Breast epithelium (tissue), 4 donors: ENCODE data around the gene SORL1. TPM values are rescaled to one million over a fixed set of nuclear protein-coding genes. Genes with fewer than 3 reads are reported as not detected.

Source experiments
- DNase-seq, 2 donors: peaks; one replicate each; pipeline ENCODE4 v3.0.0-alpha.2; 2019; ENCODE audit warnings: low spot score in 2 of 2
- H3K27ac ChIP-seq, 2 donors: fragments of 200-600 bp; sonication (generic) in 1 of 2; one replicate each; pipeline ENCODE4 v1.5.1; 2016 to 2019; ENCODE audit warnings: mild to moderate bottlenecking in 1 of 2
- H3K27me3 ChIP-seq, 2 donors: fragments of 200-600 bp; sonication (generic) in 1 of 2; one replicate each; pipeline versions ENCODE4 v1.5.1 to v1.6.0; 2017 to 2019; ENCODE audit warnings: control low read depth in 1 of 2, mild to moderate bottlenecking in 1 of 2
- H3K36me3 ChIP-seq: fragments of 200-600 bp; one replicate; pipeline ENCODE4 v1.5.1; 2019
- H3K4me1 ChIP-seq, 2 donors: fragments of 200-600 bp; sonication (generic); one replicate each; pipeline ENCODE4 v1.5.1; 2016 to 2019; ENCODE audit warnings: control low read depth in 1 of 2
- H3K4me3 ChIP-seq, 3 donors: fragments of 200-600 bp; sonication (generic); 1 replicate in 2 of 3; 2 replicates in 1 of 3; pipeline ENCODE4 v1.5.1; 2016 to 2019; ENCODE audit warnings: mild to moderate bottlenecking in 3 of 3, moderate library complexity in 2 of 3
- H3K9me3 ChIP-seq, 2 donors: fragments of 200-600 bp; sonication (generic) in 1 of 2; one replicate each; pipeline ENCODE4 v1.5.1; 2016 to 2019; ENCODE audit warnings: control low read depth in 1 of 2
- POLR2A ChIP-seq: fragments of 450-650 bp; IDR thresholded peaks from one replicate; pipeline ENCODE4 v1.6.1; 2016; ENCODE audit warnings: antibody characterized with exemption, mild to moderate bottlenecking, moderate library complexity
- POLR2AphosphoS5 ChIP-seq, 3 donors: sonication (generic); formaldehyde crosslinking; IDR thresholded peaks; one replicate each; pipeline ENCODE4 v1.6.1; 2017; ENCODE audit warnings: antibody characterized with exemption in 3 of 3
- intact Hi-C: fragments of 100-400 bp; cut with DNase I; formaldehyde crosslinking; loops from one replicate; pipeline ENCODE4 v1.15.1; 2023; ENCODE audit warnings: low total_unique reads
- total RNA-seq, 3 donors: library from RNA; depleted of rRNA; stranded (reverse); fragments of >200 nt; gene quantifications; one replicate each; pipeline ENCODE4 v1.1.0, GENCODE V29; 2016
- TF ChIP-seq, protein P1 (sequence below), 3 donors: fragments of 450-650 bp; IDR thresholded peaks; one replicate each; pipeline ENCODE4 v1.5.1; 2016 to 2017; ENCODE audit warnings: antibody characterized with exemption in 3 of 3, mild to moderate bottlenecking in 3 of 3, moderate library complexity in 3 of 3

SORL1 gene
- total RNA-seq, 3 donors from 2014 or later: 3.5 to 64.0 (median 50.8) TPM

DNA sequence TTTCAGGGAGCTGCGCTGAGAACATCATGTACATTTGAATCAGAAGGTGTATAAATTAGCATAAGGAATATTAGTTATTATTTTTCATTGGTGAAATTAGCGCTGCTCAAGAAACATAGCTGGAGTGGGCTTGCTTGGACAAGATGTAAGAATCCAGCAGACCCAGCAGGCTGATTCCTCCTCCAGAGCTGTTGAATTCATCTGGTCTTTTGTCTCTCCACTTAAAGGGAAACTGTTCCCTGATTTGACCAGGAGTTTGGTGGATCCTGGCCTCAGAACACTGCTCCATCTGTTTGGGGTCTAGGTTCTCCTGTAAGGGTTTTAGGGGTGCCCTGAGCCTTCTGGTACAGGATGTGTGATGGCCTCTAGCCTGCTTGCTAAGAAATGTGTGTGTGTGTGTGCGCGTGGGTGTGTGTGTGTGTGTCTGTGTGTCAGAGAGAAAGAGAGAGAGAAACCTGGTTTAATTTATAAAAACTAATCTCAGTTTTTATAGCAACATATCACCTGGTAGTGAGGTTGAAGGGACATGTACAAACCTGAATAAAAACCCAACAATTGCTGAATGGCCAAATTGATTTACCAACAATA lies 8.3 kb upstream of the SORL1 start:
- H3K36me3 ChIP-seq: no peaks in the 10 kb centered on the region
- no peaks in the 10 kb centered on the region for H3K27me3 ChIP-seq
- DNase-seq: no peak
- no peaks in the 10 kb centered on the region for H3K9me3 ChIP-seq
- no peak overlapping the region for H3K27ac ChIP-seq
- H3K4me1 ChIP-seq: no peaks in the 10 kb centered on the region
- TF ChIP-seq, protein P1, sequence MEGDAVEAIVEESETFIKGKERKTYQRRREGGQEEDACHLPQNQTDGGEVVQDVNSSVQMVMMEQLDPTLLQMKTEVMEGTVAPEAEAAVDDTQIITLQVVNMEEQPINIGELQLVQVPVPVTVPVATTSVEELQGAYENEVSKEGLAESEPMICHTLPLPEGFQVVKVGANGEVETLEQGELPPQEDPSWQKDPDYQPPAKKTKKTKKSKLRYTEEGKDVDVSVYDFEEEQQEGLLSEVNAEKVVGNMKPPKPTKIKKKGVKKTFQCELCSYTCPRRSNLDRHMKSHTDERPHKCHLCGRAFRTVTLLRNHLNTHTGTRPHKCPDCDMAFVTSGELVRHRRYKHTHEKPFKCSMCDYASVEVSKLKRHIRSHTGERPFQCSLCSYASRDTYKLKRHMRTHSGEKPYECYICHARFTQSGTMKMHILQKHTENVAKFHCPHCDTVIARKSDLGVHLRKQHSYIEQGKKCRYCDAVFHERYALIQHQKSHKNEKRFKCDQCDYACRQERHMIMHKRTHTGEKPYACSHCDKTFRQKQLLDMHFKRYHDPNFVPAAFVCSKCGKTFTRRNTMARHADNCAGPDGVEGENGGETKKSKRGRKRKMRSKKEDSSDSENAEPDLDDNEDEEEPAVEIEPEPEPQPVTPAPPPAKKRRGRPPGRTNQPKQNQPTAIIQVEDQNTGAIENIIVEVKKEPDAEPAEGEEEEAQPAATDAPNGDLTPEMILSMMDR (IDR thresholded peaks at IDR 0.05): no peak
- intact Hi-C loops: no loop called here
- H3K4me3 ChIP-seq: no peak overlapping the region

DNA sequence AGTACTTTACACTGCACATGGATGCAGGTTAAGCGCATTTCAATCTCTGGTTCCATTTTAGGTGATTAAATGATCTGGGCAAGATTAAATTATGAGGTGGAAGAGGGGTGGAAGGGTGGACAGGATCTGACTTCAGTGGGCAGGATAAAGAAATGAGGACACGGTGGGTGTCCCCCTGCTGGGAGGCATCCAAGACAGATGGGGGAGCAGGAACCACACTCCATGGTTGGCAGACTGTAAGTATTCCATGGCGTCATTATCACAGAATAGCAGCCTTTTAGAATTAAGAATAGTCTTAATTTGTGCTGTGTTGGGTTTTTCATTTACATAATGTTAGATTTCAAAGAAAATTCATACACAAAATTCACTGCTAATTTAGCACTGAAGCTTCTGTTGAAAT lies 7.6 kb upstream of the SORL1 start:
- TF ChIP-seq POLR2A (no peak), POLR2AphosphoS5 (IDR thresholded peaks at IDR 0.05) (no peak)
- TF ChIP-seq, protein P1 (IDR thresholded peaks at IDR 0.05): no peak
- no peak for DNase-seq
- Histone ChIP-seq H3K4me3 (no peak overlapping the region), H3K36me3 (no peaks in the 10 kb centered on the region), H3K27me3 (no peaks in the 10 kb centered on the region), H3K9me3 (no peaks in the 10 kb centered on the region), H3K27ac (no peak overlapping the region), H3K4me1 (no peaks in the 10 kb centered on the region)
- intact Hi-C loops: no loop called here

DNA sequence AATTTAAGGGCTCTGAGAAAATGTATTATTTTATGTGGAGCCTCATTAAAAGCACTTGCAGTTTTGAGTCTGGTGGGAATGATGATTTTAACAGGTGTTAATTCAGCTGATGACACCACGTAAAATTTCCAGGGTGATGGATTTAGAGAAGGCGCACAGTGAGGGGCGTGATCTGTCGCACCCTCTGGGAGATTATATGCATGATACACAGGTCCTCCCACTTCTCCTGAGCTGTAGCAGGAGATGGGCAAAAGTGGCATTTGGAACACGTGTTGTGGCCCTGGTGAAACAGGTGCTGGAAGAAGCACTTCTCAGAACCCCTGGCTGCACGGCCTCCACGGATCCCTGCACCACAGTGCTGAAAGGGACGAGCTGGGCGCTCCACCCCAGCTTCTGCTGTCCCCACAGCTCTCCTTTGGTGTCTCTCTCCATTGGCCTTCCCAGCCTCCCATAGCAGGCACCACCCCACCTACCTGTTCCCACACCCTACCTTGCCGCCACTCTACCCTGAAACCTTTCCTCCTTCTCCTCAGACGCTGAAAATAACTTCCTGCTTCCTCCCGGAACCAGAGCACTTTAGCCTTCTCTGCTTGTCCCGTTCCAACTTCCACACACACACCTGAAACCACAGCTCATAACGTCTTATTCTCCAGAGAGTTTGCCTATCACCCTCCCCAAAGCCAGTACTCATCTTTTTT lies 6.9 kb upstream of the SORL1 start:
- DNase-seq: no peak
- intact Hi-C loops: no loop called here
- no peak overlapping the region for H3K27ac ChIP-seq
- no peaks in the 10 kb centered on the region for H3K9me3 ChIP-seq
- no peak overlapping the region for H3K4me3 ChIP-seq
- no peaks in the 10 kb centered on the region for H3K4me1 ChIP-seq
- no peaks in the 10 kb centered on the region for H3K27me3 ChIP-seq
- TF ChIP-seq POLR2A (no peak), POLR2AphosphoS5 (IDR thresholded peaks at IDR 0.05) (no peak)
- TF ChIP-seq, protein P1 (IDR thresholded peaks at IDR 0.05): no peak
- H3K36me3 ChIP-seq: no peaks in the 10 kb centered on the region

DNA sequence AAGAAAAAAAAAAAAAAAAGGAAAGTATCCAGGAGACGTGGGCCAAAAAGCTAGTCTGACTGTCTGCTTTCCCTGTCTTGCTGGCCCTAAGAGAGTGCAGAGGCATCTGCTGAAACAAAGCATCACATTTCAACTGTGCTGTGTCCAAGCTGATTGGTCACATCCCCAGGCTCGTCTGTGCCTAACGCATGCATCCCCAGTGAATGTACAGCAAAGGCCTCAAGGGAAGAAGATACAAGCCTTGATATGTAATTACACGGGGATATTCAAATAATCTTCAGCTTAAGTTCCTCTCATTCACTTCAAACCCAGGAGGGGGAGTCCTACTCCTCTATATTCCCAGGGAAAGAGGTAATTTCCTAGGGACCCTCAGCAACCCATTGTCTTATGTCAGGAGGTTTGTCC lies 5.4 kb upstream of the SORL1 start:
- Histone ChIP-seq H3K27me3 (no peaks in the 10 kb centered on the region), H3K36me3 (no peaks in the 10 kb centered on the region), H3K4me3 (no peak overlapping the region), H3K4me1 (no peaks in the 10 kb centered on the region), H3K9me3 (no peaks in the 10 kb centered on the region), H3K27ac (no peak overlapping the region)
- no peak for DNase-seq
- intact Hi-C loops: no loop called here
- no peak for TF ChIP-seq POLR2A
- TF ChIP-seq, protein P1 (IDR thresholded peaks at IDR 0.05): no peak
- TF ChIP-seq POLR2AphosphoS5 (IDR thresholded peaks at IDR 0.05): no peak

DNA sequence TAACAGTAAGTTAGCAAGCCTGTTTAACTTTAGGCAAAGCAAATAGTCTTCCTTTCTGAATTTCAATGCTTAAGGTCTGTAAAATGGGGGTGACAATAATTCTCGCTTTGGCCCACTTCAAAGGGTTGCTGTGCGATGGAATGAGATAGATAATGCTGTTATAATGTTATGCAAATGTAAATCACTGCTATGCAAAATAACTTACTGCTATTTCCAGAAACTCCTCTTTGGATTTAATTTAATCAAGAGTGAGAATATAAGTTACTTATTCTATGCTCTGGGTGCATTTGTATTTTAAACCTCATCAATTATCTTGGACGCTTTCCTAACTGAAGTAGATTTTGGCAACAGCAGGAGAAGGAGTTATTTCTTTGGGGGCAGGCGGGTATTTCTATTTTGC lies 4.1 kb upstream of the SORL1 start:
- no peaks in the 10 kb centered on the region for H3K36me3 ChIP-seq
- H3K27me3 ChIP-seq: no peaks in the 10 kb centered on the region
- DNase-seq: no peak
- intact Hi-C loops: no loop called here
- TF ChIP-seq POLR2AphosphoS5 (IDR thresholded peaks at IDR 0.05): no peak
- no peak for TF ChIP-seq POLR2A
- TF ChIP-seq, protein P1 (IDR thresholded peaks at IDR 0.05): no peak
- no peak overlapping the region for H3K27ac ChIP-seq
- H3K4me3 ChIP-seq: no peak overlapping the region
- H3K9me3 ChIP-seq: no peaks in the 10 kb centered on the region
- no peaks in the 10 kb centered on the region for H3K4me1 ChIP-seq
